H1 (cell line): ENCODE measurements around the gene L3MBTL4. TPM values are rescaled to one million over a fixed set of nuclear protein-coding genes. Genes with fewer than 3 reads are reported as not detected.

Experiments
- CBX8 ChIP-seq: fragments of 300-800, 300-1000 bp; sonication (generic); IDR thresholded peaks from 2 replicates; pipeline ENCODE4 v1.7.1; 2016; ENCODE audit warnings: low read depth, low read length, borderline replicate concordance
- EZH2 ChIP-seq: fragments of 200-600 bp; sonication (generic); IDR thresholded peaks from 2 replicates; pipeline ENCODE4 v1.7.1; 2012; ENCODE audit warnings: low read depth, mild to moderate bottlenecking, moderate library complexity, low read length, inconsistent platforms; ENCODE audit not compliant: severe bottlenecking
- POLR2AphosphoS5 ChIP-seq: IDR thresholded peaks from 2 replicates; pipeline ENCODE4 v1.6.1; 2011; ENCODE audit warnings: low read depth, low read length
- RNF2 ChIP-seq: fragments of 200-900, 300-1000 bp; sonication (generic); IDR thresholded peaks from 2 replicates; pipeline ENCODE4 v1.7.1; 2016; ENCODE audit warnings: borderline replicate concordance, low read depth, mild to moderate bottlenecking, antibody characterized with exemption, low read length; ENCODE audit not compliant: poor library complexity, severe bottlenecking; ENCODE audit errors: missing control alignments
- SP2 ChIP-seq: IDR thresholded peaks from 2 replicates; pipeline ENCODE4 v1.6.1; 2012; ENCODE audit warnings: mild to moderate bottlenecking, low read length, inconsistent platforms
- ZNF274 ChIP-seq: IDR thresholded peaks from 2 replicates; pipeline ENCODE4 v1.7.0; 2012; ENCODE audit warnings: low read length, borderline replicate concordance; ENCODE audit errors: extremely low read depth
- polyA plus RNA-seq, 7 experiments: library from polyadenylated mRNA; depleted of rRNA in 3 of 7; stranded (reverse) in 5 of 7; unstranded in 2 of 7; fragments of >200 nt in 5 of 7; fragments of 200-250 nt in 2 of 7; gene quantifications; 1 replicate in 5 of 7; 2 replicates in 1 of 7; 4 replicates in 1 of 7; pipeline versions ENCODE4 v1.2.1 to v1.2.3, GENCODE V29; 2011 to 2013; ENCODE audit warnings: missing spikeins in 2 of 7, mixed read lengths in 2 of 7
- total RNA-seq: library from RNA; stranded (reverse); fragmentation: NEBNext Ultra II Directional; extraction: Animal tissue kit (Norgen Biotek cat#: 25700); gene quantifications from 2 replicates; pipeline ENCODE4 v1.2.1, GENCODE V29; 2021

The L3MBTL4 gene
- total and polyA plus RNA-seq, 2 of the 8 experiments (the other 6 are each of a cell fraction or from before 2014, with no cell fraction given): 1.0 to 2.1 TPM

- TF ChIP-seq EZH2: no peak
- no peak for TF ChIP-seq POLR2AphosphoS5
- TF ChIP-seq SP2: no peak
- no peak for TF ChIP-seq ZNF274
- TF ChIP-seq CBX8: no peak
- TF ChIP-seq RNF2: no peak
These were observed 258.3 kb downstream of the L3MBTL4 start (continued) for GRCh38 chr18:6156446-6156845.
